Left forelimb (tissue), 1 donor: Measurements from ENCODE around the gene ETS1.
"Not testable (repeated sequence)": the region's sequence is repeated elsewhere in the genome, so short reads cannot be mapped to it uniquely, and the experiment has no call there.

ENCODE experiments used
- DNase-seq: peaks from one replicate; pipeline ENCODE4 v3.0.0-alpha.2; 2018; ENCODE audit warnings: low spot score

ETS1 gene

GRCh38 chr11:128464878-128465450 is 122.4 kb downstream of the ETS1 start:
- no peak for DNase-seq

DNA sequence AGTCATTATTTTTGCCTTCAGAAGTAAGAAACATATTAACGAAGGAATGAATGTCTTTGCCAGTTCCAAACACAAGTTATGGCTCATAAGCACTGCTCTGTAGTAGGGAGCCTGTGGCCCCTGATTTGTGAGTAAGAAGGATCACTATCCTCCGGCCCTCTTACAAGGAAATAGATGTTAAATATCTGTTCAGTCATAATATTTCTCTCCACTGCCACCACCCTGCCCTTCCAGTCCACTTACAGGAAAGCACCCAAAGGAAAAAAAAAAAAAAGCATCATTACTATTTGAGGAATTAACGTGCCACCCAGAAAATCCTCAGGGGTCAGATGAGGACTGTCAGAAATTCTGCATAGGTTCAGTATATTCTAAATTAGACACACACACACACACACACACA is 123.4 kb downstream of the ETS1 start:
- no peak for DNase-seq

GRCh38 chr11:128463371-128463829 is 124.0 kb downstream of the ETS1 start:
- no peak for DNase-seq

GRCh38 chr11:128462922-128463321 is 124.4 kb downstream of the ETS1 start:
- DNase-seq: no peak

- DNase-seq: no peak
Measured at GRCh38 chr11:128462189-128462588, 125.2 kb downstream of the ETS1 start.

DNA sequence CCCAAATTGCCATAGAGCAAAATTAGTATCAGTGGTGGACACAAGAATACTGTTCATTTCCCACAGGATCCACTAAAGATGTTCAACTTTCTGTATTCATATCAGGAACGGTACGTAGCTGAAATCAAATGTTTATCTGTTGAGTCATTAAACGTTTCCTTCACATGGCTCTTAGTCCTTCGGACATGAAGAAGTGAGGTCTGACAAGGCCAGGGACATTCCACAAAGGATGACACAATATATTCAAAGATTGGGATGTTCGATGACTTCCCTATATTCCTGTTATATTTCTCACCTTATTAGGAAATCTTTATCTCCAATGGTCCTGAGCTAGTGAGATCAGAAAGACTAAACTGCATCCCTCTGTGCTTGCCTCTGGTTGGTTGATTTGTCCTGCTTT is 129.0 kb downstream of the ETS1 start:
- DNase-seq: no peak

- DNase-seq: no peak
Measured at GRCh38 chr11:128457874-128458273, 129.5 kb downstream of the ETS1 start.

DNA sequence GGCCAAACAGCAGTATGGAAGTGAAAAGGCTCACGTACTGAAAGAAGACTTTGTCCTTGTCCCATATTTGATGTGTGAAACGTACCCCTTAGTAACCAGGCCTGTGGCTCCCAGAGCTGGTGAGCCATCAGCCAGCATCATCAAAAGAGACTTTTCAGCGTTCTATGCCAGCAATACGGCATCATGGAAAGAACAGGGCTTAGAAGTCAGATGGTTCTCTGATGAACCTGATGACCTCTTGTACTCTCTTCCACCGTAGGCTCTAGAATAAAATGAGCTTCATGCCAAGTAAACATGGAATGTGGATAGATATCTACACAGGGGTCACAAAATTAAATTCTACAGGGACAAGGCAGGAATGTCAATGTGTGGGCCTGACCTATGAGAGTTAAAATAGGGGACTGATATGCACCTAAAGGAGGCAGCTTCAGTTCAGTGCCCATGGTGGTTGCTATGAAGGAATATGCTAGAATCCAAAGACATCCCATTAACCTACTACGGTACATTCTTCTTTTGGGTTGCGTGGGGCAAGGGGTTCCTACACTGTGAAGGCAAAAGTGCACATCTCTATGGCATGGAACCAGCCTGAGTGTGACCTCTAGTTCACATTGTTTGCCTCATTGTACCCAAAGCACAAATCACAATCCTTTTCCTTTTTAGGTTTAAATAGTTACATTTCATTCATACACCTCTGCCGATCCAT is 130.6 kb downstream of the ETS1 start:
- no peak for DNase-seq

GRCh38 chr11:128455766-128456165 is 131.6 kb downstream of the ETS1 start:
- DNase-seq: no peak

- no peak for DNase-seq
Measured at GRCh38 chr11:128453444-128454336, 133.7 kb downstream of the ETS1 start.

DNA sequence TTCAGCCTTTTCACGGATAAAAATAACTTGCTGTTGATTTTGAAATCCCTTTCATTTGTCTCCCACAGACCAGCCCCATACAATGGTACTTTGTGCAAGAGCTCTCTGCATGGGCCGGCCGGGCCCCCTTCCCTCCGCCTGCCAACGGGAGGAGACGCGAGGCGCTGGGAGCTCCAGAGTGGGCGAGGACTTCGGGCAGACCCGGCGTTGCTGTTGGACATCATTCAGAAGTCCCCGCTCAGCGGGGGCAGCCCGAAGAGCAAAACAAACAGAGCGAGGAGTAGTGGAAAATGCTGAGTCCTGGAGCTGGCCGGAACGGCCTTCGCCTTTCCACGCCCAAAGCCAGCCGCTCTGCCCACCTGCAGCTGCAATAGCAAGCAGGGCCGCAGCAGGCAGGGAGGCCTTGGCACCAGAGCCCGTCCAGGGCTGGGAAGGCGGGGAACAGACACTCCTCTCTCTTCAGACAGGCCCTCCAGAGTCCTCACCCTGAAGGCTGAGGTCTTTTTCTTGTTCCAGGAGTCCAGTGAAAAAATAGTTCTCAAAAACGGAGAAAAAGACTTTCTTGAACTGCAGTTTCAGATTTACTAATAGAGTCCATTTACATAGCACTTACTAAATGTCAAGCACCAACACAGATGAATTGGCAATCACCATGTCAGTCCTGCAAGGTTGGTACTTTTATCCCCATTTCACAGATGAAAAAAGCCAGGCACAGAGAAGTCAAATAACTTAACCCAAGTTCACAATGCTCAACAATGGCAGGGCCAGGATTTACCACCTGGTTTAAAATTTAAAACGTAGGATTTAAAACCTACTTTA is 135.5 kb downstream of the ETS1 start:
- no peak for DNase-seq

- DNase-seq: no peak
Measured at GRCh38 chr11:128450882-128451651, 136.3 kb downstream of the ETS1 start.

DNA sequence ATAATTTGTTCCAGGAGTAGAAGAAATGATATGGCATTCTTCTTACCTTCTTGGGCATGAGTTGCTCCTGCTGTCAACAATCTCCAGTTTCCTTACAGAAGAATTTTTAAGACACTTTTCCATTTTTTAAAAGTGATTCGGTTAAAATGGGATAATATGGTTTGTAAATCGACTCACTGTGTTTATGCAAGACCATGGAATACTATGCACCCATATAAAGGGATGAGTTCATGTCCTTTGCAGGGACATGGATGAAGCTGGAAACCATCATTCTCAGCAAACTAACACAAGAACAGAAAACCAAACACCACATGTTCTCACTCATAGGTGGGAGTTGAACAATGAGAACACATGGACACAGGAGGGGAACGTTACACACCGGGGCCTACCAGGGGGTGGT is 136.9 kb downstream of the ETS1 start:
- DNase-seq: not testable (repeated sequence)

- no peak for DNase-seq
Measured at GRCh38 chr11:128448981-128449713, 138.2 kb downstream of the ETS1 start.

- no peak for DNase-seq
Measured at GRCh38 chr11:128448200-128448886, 139.0 kb downstream of the ETS1 start.

DNA sequence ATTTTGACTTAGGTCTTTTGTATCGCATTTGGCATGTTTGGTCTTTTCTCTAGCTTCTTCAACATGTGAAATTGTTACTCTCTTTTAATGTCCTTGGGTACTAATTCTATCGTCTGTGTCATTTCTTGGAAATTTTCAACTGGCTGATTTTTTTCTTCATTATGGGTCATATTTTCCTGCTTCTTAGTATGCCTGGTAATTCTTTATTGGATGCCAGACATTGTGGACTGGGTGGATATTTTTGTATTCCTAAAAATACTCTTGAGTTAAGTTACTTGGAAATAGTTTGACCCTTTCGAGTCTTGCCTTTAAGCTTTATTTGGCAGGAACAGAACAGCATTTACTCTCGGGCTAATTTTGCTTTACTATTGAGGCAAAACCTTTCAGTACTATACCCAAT is 140.1 kb downstream of the ETS1 start:
- no peak for DNase-seq

- DNase-seq: not testable (repeated sequence)
Measured at GRCh38 chr11:128445921-128446320, 141.4 kb downstream of the ETS1 start.

GRCh38 chr11:128437136-128437535 is 150.2 kb downstream of the ETS1 start:
- DNase-seq: no peak

GRCh38 chr11:128434818-128435217 is 152.5 kb downstream of the ETS1 start:
- DNase-seq: no peak

DNA sequence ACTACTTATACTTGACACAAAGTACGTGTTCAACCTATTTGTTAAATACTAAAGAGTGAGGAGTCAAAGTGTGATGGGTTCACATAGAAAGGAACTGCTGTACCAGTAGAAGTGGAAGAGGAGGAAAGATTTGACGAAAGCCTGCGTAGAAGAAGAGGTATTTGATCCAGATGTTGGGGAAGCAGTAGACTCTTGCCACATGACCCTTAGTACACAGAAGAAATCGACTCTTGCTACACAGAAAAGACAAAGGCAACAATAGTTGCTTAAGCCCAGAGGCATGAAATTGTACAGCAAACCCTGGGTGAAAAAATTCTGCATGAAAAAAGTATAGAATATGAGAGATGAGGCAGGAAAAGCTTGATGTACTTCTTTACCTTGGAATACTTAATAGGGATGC is 152.9 kb downstream of the ETS1 start:
- DNase-seq: no peak
